OCI-M1 (cell line): Measurements from ENCODE around the gene ROR1.

ENCODE experiments used
- DNase-seq: peaks from one replicate; lab custom pipeline; 2025; lab: John Stamatoyannopoulos, UW

Gene ROR1

GRCh38 chr1:63884486-63884885 is 110.7 kb downstream of the ROR1 start:
- DNase-seq: no peak

- no peak for DNase-seq
These were observed 112.1 kb downstream of the ROR1 start for GRCh38 chr1:63885899-63886298.

- DNase-seq: no peak
These were observed 112.5 kb downstream of the ROR1 start for GRCh38 chr1:63886340-63886739.

GRCh38 chr1:63887809-63888208 is 114.0 kb downstream of the ROR1 start:
- no peak for DNase-seq

GRCh38 chr1:63888984-63889383 is 115.2 kb downstream of the ROR1 start:
- no peak for DNase-seq

- no peak for DNase-seq
These were observed 116.7 kb downstream of the ROR1 start for GRCh38 chr1:63890468-63890867.

- DNase-seq: no peak
These were observed 117.4 kb downstream of the ROR1 start for GRCh38 chr1:63891060-63891690.

- DNase-seq: no peak
These were observed 119.0 kb downstream of the ROR1 start for GRCh38 chr1:63892632-63893395.

GRCh38 chr1:63893976-63894375 is 120.2 kb downstream of the ROR1 start:
- DNase-seq: no peak

- no peak for DNase-seq
These were observed 120.9 kb downstream of the ROR1 start for GRCh38 chr1:63894627-63895265.

- DNase-seq: no peak
These were observed 122.9 kb downstream of the ROR1 start for GRCh38 chr1:63896755-63897154.

- no peak for DNase-seq
These were observed 124.8 kb downstream of the ROR1 start for GRCh38 chr1:63898428-63899196.

- DNase-seq: no peak
These were observed 127.3 kb downstream of the ROR1 start for GRCh38 chr1:63901094-63901493.

GRCh38 chr1:63902844-63903589 is 129.2 kb downstream of the ROR1 start:
- DNase-seq: no peak

GRCh38 chr1:63903947-63904610 is 130.3 kb downstream of the ROR1 start:
- no peak for DNase-seq

GRCh38 chr1:63904826-63905225 is 131.0 kb downstream of the ROR1 start:
- DNase-seq: no peak

GRCh38 chr1:63906047-63906704 is 132.4 kb downstream of the ROR1 start:
- no peak for DNase-seq

GRCh38 chr1:63907051-63907450 is 133.2 kb downstream of the ROR1 start:
- no peak for DNase-seq

GRCh38 chr1:63908016-63908415 is 134.2 kb downstream of the ROR1 start:
- DNase-seq: no peak

GRCh38 chr1:63909526-63909925 is 135.7 kb downstream of the ROR1 start:
- no peak for DNase-seq

GRCh38 chr1:63911049-63911448 is 137.2 kb downstream of the ROR1 start:
- no peak for DNase-seq
